A673 (cell line): ENCODE measurements around the gene CES3.
A peak's percentile ranks its signal among the peaks of the same experiment; 100 is the strongest.

Experiments used
- EZH2 ChIP-seq: fragments of 200-600 bp; sonication (generic); IDR thresholded peaks from 2 replicates; pipeline ENCODE4 v1.6.1; 2017; ENCODE audit warnings: borderline replicate concordance, low read depth, mild to moderate bottlenecking, mixed read lengths, antibody characterized with exemption, low read length; ENCODE audit not compliant: poor library complexity, severe bottlenecking
- TF ChIP-seq, protein P1 (sequence below): fragments of 300-800, 200-600 bp; sonication (generic); conservative IDR thresholded peaks from 2 replicates; pipeline ENCODE4 v1.5.1; 2017; ENCODE audit warnings: low read depth, mild to moderate bottlenecking, antibody characterized with exemption, low read length, moderate library complexity, mixed read lengths

DNA sequence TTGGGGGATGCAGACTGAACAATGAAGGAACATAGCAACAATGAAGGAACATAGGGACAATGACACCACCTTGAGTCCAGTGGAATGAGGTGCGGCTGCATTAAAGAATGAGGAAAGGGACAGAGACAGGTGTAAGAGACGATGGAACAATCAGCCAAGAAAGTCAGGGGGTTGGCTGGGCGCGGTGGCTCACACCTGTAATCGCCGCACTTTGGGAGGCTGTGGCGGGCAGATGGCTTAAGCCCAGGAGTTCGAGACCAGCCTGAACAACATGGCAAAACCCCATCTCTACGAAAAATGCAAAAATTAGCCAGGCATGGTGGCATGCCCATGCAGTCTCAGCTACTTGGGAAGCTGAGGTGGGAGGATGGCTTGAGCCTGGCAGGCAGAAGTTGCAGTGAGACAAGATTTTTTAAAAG, 54.3 kb downstream of the CES3 start:
- TF ChIP-seq, protein P1, sequence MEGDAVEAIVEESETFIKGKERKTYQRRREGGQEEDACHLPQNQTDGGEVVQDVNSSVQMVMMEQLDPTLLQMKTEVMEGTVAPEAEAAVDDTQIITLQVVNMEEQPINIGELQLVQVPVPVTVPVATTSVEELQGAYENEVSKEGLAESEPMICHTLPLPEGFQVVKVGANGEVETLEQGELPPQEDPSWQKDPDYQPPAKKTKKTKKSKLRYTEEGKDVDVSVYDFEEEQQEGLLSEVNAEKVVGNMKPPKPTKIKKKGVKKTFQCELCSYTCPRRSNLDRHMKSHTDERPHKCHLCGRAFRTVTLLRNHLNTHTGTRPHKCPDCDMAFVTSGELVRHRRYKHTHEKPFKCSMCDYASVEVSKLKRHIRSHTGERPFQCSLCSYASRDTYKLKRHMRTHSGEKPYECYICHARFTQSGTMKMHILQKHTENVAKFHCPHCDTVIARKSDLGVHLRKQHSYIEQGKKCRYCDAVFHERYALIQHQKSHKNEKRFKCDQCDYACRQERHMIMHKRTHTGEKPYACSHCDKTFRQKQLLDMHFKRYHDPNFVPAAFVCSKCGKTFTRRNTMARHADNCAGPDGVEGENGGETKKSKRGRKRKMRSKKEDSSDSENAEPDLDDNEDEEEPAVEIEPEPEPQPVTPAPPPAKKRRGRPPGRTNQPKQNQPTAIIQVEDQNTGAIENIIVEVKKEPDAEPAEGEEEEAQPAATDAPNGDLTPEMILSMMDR: 0 out of 2 replicates have a peak, but pooled peaks have one; percentile 32
- TF ChIP-seq EZH2: no peak
